WTC11 (cell line): Measurements from ENCODE around the gene CTDNEP1. TPM values are rescaled to one million over a fixed set of nuclear protein-coding genes. Genes with fewer than 3 reads are reported as not detected.

Experiments used
- ATAC-seq: fragments of 200-7000 bp; cut with Tn5 transposase; 2 replicates; pipeline ENCODE4 v1.10.0; 2021; ENCODE audit warnings: mild to moderate bottlenecking, moderate library complexity
- CTCF ChIA-PET: fragments of 300-600 bp; sonication (Branson Sonifier 250); formaldehyde crosslinking; loops from one replicate; lab custom pipeline; 2021; ENCODE audit warnings: antibody characterized with exemption; lab: Charles Lee
- POLR2A ChIA-PET: fragments of 350-600 bp; sonication (Branson Sonifier 250); formaldehyde crosslinking; loops from one replicate; lab custom pipeline; 2021; ENCODE audit warnings: antibody characterized with exemption; lab: Charles Lee
- DNase-seq: peaks from one replicate; pipeline ENCODE4 v3.0.0; 2021; ENCODE audit warnings: low spot score
- H3K27ac Mint-ChIP-seq: 2 replicates; pipeline ENCODE4 v1.8.0; 2021; ENCODE audit warnings: mixed read lengths
- H3K27me3 Mint-ChIP-seq: 2 replicates; pipeline ENCODE4 v1.8.0; 2021; ENCODE audit warnings: low read depth, mild to moderate bottlenecking, moderate library complexity, mixed read lengths
- H3K36me3 Mint-ChIP-seq: 2 replicates; pipeline ENCODE4 v1.8.0; 2021; ENCODE audit warnings: mixed read lengths
- H3K4me1 Mint-ChIP-seq: 2 replicates; pipeline ENCODE4 v1.8.0; 2022; ENCODE audit warnings: mixed read lengths
- H3K4me3 Mint-ChIP-seq: 2 replicates; pipeline ENCODE4 v1.8.0; 2021; ENCODE audit warnings: mild to moderate bottlenecking, moderate library complexity, mixed read lengths
- H3K9me3 Mint-ChIP-seq: 2 replicates; pipeline ENCODE4 v1.8.0; 2021; ENCODE audit warnings: mixed read lengths
- ATF2 ChIP-seq: sonication (generic); formaldehyde crosslinking; IDR thresholded peaks from 2 replicates; pipeline ENCODE4 v1.8.1; 2022; ENCODE audit warnings: low read depth, missing genetic modification reagents, borderline replicate concordance
- CBFB ChIP-seq: sonication (generic); formaldehyde crosslinking; IDR thresholded peaks from 2 replicates; pipeline ENCODE4 v1.8.1; 2022; ENCODE audit warnings: mild to moderate bottlenecking, low read depth, missing genetic modification reagents
- CDX4 ChIP-seq: fragments of 250-450 bp; sonication (Bioruptor Pico); IDR thresholded peaks from 2 replicates; pipeline ENCODE4 v1.9.0; 2021; ENCODE audit warnings: moderate library complexity, mild to moderate bottlenecking, inconsistent platforms, borderline replicate concordance
- CREB1 ChIP-seq: sonication (generic); formaldehyde crosslinking; IDR thresholded peaks from 2 replicates; pipeline ENCODE4 v1.8.0; 2023; ENCODE audit warnings: mild to moderate bottlenecking, missing genetic modification reagents
- E2F1 ChIP-seq: sonication (generic); formaldehyde crosslinking; IDR thresholded peaks from 2 replicates; pipeline ENCODE4 v1.8.0; 2022; ENCODE audit warnings: mild to moderate bottlenecking, missing genetic modification reagents
- E2F5 ChIP-seq: sonication (generic); formaldehyde crosslinking; IDR thresholded peaks from 2 replicates; pipeline ENCODE4 v1.8.1; 2022; ENCODE audit warnings: mild to moderate bottlenecking, moderate library complexity, missing genetic modification reagents
- FOXJ3 ChIP-seq: sonication (generic); formaldehyde crosslinking; IDR thresholded peaks from 2 replicates; pipeline ENCODE4 v1.9.0; 2021; ENCODE audit warnings: missing genetic modification reagents, mild to moderate bottlenecking, borderline replicate concordance
- IRF2 ChIP-seq: sonication (generic); formaldehyde crosslinking; IDR thresholded peaks from 2 replicates; pipeline ENCODE4 v1.8.0; 2022; ENCODE audit warnings: low read depth, missing genetic modification reagents, borderline replicate concordance
- MAX ChIP-seq: sonication (generic); formaldehyde crosslinking; IDR thresholded peaks from 2 replicates; pipeline ENCODE4 v1.8.0; 2022; ENCODE audit warnings: mild to moderate bottlenecking, missing genetic modification reagents
- MLX ChIP-seq: sonication (generic); formaldehyde crosslinking; IDR thresholded peaks from 2 replicates; pipeline ENCODE4 v1.8.1; 2023; ENCODE audit warnings: mild to moderate bottlenecking, missing genetic modification reagents, moderate library complexity
- NFATC4 ChIP-seq: fragments of 250-450 bp; sonication (Bioruptor Pico); IDR thresholded peaks from 2 replicates; pipeline ENCODE4 v1.9.0; 2021; ENCODE audit warnings: mild to moderate bottlenecking
- TP53 ChIP-seq: sonication (generic); formaldehyde crosslinking; IDR thresholded peaks from 2 replicates; pipeline ENCODE4 v1.8.1; 2023; ENCODE audit warnings: mild to moderate bottlenecking, missing genetic modification reagents
- ZNF219 ChIP-seq: sonication (generic); formaldehyde crosslinking; IDR thresholded peaks from 2 replicates; pipeline ENCODE4 v1.8.0; 2023; ENCODE audit warnings: missing genetic modification reagents, mild to moderate bottlenecking, borderline replicate concordance
- ZNF396 ChIP-seq: fragments of 250-450 bp; sonication (Bioruptor Pico); IDR thresholded peaks from 2 replicates; pipeline ENCODE4 v1.8.0; 2021; ENCODE audit warnings: mild to moderate bottlenecking, moderate library complexity, borderline replicate concordance
- ZNF425 ChIP-seq: fragments of 250-450 bp; sonication (Bioruptor Pico); conservative IDR thresholded peaks from 2 replicates; pipeline ENCODE4 v1.9.0; 2021; ENCODE audit warnings: mild to moderate bottlenecking
- ZNF512 ChIP-seq: sonication (generic); formaldehyde crosslinking; IDR thresholded peaks from 2 replicates; pipeline ENCODE4 v1.8.1; 2022; ENCODE audit warnings: missing genetic modification reagents, borderline replicate concordance
- total RNA-seq: library from RNA; stranded (reverse); gene quantifications from 3 replicates; pipeline ENCODE4 v1.2.3, GENCODE V29; 2021

CTDNEP1 gene
- total RNA-seq, 1 experiment from 2014 or later = 127 TPM

- no peak for TF ChIP-seq ZNF512 (CRISPR knock-in tag)
- TF ChIP-seq, all 79 proteins: peak for 0
Measured at GRCh38 chr17:7292729-7293128, 41.2 kb upstream of the CTDNEP1 start (continued).

- peaks cover 33% of the 10 kb centered on the region for H3K4me1 Mint-ChIP-seq
- ChIA-PET POLR2A (no interaction called here), CTCF (interaction anchor here (1.0 to 5.4 kb wide), 3 partner anchors 12 to 70 kb away, joined by 3 to 61 read pairs (median 3); partner anchors contain the start of gene SLC2A4)
- TF ChIP-seq TP53 (CRISPR knock-in tag) (no peak), NFATC4 (no peak), CBFB (CRISPR knock-in tag) (no peak), CREB1 (CRISPR knock-in tag) (no peak), ZNF425 (no peak), E2F5 (CRISPR knock-in tag) (no peak), ZNF396 (CRISPR knock-in tag) (no peak), E2F1 (CRISPR knock-in tag) (no peak), ATF2 (CRISPR knock-in tag) (no peak), MLX (CRISPR knock-in tag) (no peak), IRF2 (CRISPR knock-in tag) (no peak), FOXJ3 (no peak), ZNF219 (no peak), CDX4 (CRISPR knock-in tag) (no peak), MAX (CRISPR knock-in tag) (no peak)
- no peak overlapping the region for H3K27ac Mint-ChIP-seq
- H3K27me3 Mint-ChIP-seq = peaks cover 50% of the 10 kb centered on the region
- H3K36me3 Mint-ChIP-seq = no peaks in the 10 kb centered on the region; the same call in 1 of the 2 replicates
- DNase-seq = no peak
- no peak for ATAC-seq
- H3K4me3 Mint-ChIP-seq = no peak overlapping the region
- no peaks in the 10 kb centered on the region for H3K9me3 Mint-ChIP-seq
Measured at GRCh38 chr17:7292194-7292593, 40.7 kb upstream of the CTDNEP1 start.
